ENCODE data around the gene H2AZ2.
"Not testable (repeated sequence)": the region's sequence is repeated elsewhere in the genome, so short reads cannot be mapped to it uniquely, and the experiment has no call there.

H2AZ2 gene

GRCh38 chr7:44871918-44872317 lies 24.0 kb upstream of the H2AZ2 start:
- not testable (repeated sequence) for H3K4me3 ChIP-seq (ENCODE audit: low read depth, low read length)

- H3K4me3 ChIP-seq (ENCODE audit: low read depth, low read length) = not testable (repeated sequence)
Measured at GRCh38 chr7:44870780-44871179, 22.9 kb upstream of the H2AZ2 start.

DNA sequence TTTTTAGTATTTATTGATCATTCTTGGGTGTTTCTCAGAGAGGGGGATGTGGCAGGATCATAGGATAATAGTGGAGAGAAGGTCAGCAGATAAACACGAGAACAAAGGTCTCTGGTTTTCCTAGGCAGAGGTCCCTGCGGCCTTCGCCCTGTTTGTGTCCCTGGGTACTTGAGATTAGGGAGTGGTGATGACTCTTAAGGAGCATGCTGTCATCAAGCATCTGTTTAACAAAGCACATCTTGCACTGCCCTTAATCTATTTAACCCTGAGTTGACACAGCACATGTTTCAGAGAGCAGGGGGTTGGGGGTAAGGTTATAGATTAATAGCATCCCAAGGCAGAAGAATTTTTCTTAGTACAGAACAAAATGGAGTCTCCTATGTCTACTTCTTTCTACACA lies 22.4 kb upstream of the H2AZ2 start:
- H3K4me3 ChIP-seq (ENCODE audit: low read depth, low read length) = not testable (repeated sequence)

DNA sequence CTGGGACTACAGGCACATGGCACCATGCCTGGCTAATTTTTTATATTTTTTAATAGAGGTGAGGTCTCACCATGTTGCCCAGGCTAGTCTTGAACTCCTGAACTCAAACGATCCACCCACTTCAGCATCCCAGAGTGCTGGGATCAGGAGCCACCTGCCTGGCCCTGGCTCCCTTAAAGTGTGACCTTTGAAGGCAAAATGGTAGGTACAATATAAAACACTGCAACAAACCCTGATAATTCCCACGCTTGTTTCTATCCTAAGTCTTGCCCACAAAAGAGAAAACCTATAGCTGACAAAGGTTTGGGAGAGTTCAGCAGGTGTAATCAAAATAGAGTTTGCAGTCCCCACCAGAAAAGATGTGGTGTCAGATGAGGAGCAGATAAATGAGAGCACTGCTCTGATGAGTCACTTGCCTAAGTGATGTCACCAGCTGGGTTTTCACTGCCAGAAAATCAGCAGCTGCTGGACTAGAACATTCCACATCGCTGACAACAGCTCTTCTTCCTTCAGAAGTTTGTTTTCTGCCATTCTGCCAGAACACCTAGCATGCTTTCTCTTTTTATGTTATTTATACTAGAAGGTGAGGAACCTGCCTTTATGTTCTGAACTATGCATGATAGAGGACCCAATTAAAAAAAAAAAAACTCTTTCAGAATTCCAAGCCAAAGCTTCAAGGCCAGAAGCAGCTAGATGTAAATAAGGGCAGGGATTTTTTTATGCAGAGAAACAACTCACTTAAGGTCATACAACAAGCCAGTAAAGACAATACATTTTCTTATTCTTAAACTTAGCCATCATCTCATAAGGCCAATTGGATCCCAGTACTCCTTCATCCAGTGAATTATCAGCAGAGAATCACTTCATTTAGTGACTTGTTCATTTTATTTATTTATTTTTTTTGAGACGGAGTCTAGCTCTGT lies 19.4 kb upstream of the H2AZ2 start:
- H3K4me3 ChIP-seq (ENCODE audit: low read depth, low read length) = no peak overlapping the region

DNA sequence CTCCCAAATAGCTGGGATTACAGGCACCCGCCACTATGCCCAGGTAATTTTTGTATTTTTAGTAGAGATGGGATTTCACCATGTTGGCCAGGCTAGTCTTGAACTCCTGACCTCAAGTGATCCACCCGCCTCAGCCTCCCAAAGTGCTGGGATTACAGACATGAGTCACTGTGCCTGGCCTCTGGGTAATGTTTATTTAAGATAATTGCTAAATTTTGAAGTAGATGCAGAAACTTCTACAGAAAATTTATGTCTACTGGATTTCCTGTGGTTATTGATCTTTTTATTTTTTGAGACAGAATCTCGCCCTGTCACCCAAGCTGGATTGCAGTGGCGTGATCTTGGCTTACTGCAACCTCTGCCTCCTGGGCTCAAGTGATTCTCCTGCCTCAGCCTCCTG lies 14.1 kb upstream of the H2AZ2 start:
- H3K4me3 ChIP-seq (ENCODE audit: low read depth, low read length) = not testable (repeated sequence)

DNA sequence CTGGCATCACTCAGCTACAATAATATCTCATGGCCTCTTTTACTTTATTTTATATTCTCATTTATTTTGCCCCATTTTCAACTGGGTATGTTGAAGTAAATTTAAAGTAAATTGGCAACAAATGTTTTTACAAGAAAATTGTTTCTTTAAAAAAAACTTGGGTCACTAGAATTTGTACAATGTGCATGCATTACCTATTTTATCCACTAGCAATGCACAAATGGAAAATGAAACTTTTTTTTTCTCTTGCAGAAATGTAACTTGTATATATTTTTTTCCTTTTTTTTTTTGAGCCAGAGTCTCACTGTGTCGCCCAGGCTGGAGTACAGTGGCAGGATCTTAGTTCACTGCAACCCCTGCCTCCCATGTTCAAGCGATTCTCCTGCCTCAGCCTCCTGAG lies 10.3 kb upstream of the H2AZ2 start:
- H3K4me3 ChIP-seq (ENCODE audit: low read depth, low read length) = no peak overlapping the region

GRCh38 chr7:44854644-44855364 lies 6.9 kb upstream of the H2AZ2 start:
- H3K4me3 ChIP-seq (ENCODE audit: low read depth, low read length) = no peak overlapping the region

DNA sequence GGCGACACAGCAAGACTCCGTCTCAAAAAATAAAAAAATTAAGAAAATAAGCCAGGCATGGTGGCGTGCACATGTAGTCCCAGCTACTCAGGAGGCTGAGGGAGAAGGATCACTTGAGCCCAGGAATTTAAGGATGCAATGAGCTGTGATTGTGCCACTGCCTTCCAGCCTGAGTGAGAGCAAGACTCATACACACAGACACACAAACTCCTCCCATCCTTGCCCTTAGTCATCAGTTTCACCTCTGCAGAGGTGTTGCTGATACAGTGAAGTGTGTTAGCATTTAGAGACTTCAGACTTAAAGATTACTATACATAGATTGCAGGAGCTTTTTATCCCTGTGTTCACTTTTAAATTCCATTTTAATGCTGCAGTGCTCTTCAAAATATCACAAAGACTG lies 5.5 kb upstream of the H2AZ2 start:
- no peak overlapping the region for H3K4me3 ChIP-seq (ENCODE audit: low read depth, low read length)

DNA sequence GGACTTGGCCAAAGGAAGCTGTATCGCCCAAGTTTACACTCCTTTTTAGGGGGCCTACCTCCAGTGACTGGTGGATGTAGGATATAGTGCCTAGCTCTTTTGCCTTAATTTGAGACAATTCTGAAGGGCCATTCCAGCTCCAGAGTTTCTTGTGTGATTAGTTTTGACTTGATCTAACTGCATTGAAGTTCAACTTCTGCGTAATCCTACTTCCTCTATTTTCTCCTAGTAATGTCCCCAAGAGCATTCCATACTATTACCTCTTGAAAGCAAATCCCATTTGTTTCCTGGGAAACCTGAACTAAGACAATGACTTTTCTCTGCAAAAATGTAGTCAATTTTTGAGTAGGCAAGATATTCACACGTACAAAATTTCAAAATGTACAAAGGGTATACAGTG lies 4.7 kb upstream of the H2AZ2 start:
- H3K4me3 ChIP-seq (ENCODE audit: low read depth, low read length) = no peak overlapping the region

- no peak overlapping the region for H3K4me3 ChIP-seq (ENCODE audit: low read depth, low read length)
Measured at GRCh38 chr7:44849885-44850544, 2.1 kb upstream of the H2AZ2 start.

GRCh38 chr7:44849259-44849884 lies 1.5 kb upstream of the H2AZ2 start:
- no peak overlapping the region for H3K4me3 ChIP-seq (ENCODE audit: low read depth, low read length)

DNA sequence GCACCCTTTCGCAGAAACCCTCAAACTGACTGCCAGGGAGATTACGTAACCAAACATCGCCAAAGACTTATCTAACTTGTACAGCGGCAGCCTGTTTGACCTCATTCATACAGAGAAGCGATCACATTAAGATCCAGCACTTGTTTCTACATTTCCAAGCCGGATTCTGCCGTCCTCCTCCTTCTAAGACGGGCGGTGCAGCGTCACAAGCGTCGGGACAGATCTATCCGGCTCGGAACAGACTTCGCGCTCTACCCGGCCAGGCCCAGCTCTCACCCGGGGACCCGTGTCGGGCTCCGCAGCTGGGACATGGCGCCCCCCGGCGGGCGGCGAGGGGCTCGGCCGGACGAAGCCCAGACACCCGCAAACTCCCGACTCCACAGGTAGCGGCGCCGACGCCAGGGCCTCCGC lies 373 bp downstream of the H2AZ2 start:
- H3K4me3 ChIP-seq (ENCODE audit: low read depth, low read length) = peak overlapping the region; percentile 98

- H3K4me3 ChIP-seq (ENCODE audit: low read depth, low read length) = peak overlapping the region; percentile 98
Measured at GRCh38 chr7:44846816-44847508, 925 bp downstream of the H2AZ2 start.

GRCh38 chr7:44846390-44846789 lies 1.5 kb downstream of the H2AZ2 start:
- H3K4me3 ChIP-seq (ENCODE audit: low read depth, low read length) = peak overlapping the region; percentile 98

DNA sequence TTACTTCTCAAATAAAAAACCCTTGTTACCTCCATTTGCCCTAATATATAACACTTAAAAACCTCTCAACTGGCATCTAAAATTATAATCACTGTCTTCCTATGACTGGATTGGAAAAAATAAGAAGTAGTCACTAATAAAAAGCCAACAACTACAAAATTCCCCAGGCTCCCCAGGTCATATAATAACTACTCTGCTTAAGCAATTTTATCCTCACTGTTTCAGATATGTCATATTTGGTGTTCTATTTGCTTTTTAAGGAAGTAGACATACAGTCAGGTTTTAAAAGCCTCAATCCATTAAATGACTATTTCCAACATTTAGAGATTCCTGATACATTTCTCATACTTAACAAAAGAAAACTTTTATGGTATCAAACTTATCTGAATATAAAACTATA lies 2.4 kb downstream of the H2AZ2 start:
- no peak overlapping the region for H3K4me3 ChIP-seq (ENCODE audit: low read depth, low read length)

- H3K4me3 ChIP-seq (ENCODE audit: low read depth, low read length) = not testable (repeated sequence)
Measured at GRCh38 chr7:44843440-44843839, 4.4 kb downstream of the H2AZ2 start.

GRCh38 chr7:44842675-44843074 lies 5.2 kb downstream of the H2AZ2 start:
- not testable (repeated sequence) for H3K4me3 ChIP-seq (ENCODE audit: low read depth, low read length)

GRCh38 chr7:44838751-44839150 lies 9.1 kb downstream of the H2AZ2 start:
- H3K4me3 ChIP-seq (ENCODE audit: low read depth, low read length) = no peak overlapping the region

GRCh38 chr7:44827567-44827966 lies 20.3 kb downstream of the H2AZ2 start:
- H3K4me3 ChIP-seq (ENCODE audit: low read depth, low read length) = no peak overlapping the region

- no peak overlapping the region for H3K4me3 ChIP-seq (ENCODE audit: low read depth, low read length)
Measured at GRCh38 chr7:44824894-44825526, 22.9 kb downstream of the H2AZ2 start.

Data from iPS-11a (cell line).